Measurements from ENCODE around the gene NSD2.
"Not testable (repeated sequence)": the region's sequence is repeated elsewhere in the genome, so short reads cannot be mapped to it uniquely, and the experiment has no call there.

- TF ChIP-seq CTCF (conservative IDR thresholded peaks at IDR 0.05 in 1 of 2, IDR thresholded peaks at IDR 0.05 in 1 of 2; ENCODE audit: extremely low read depth in 1 of 2, insufficient read depth in 1 of 2, low read depth in 1 of 2, low read length in 2 of 2); EZH2 (IDR thresholded peaks at IDR 0.05; ENCODE audit: borderline replicate concordance, low read length): not testable (repeated sequence)
Observed at GRCh38 chr4:2021358-2022018, 150.3 kb downstream of the NSD2 start.
